Measurements from ENCODE around the gene CDH13. TPM values are rescaled to one million over a fixed set of nuclear protein-coding genes. Genes with fewer than 3 reads are reported as not detected.
A peak's percentile ranks its signal among the peaks of the same experiment; 100 is the strongest.

Gene CDH13
- polyA plus RNA-seq, 1 donor from 2014 or later = 3.2 TPM

DNA sequence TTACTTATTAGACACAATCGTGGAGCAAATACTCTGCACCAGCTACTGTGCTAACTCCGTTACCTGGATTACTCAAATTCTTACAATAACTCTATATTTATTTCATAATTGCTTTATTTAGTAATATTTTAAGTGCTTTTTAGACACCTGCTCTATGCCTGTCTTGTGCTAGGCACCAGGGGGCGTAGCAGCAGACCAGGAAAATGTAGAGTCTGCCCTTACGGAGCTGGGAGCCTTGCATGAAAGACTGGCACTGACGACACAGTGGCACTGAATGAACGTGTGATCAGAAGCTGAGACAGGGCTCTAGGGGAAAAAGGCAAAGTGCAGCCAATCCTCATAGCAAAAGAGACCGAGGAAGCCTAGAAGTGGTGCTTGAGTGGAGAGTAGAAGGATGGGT, 486.5 kb downstream of the CDH13 start:
- Histone ChIP-seq H3K27ac (ENCODE audit: low read length) (no peak overlapping the region), H4K20me1 (ENCODE audit: insufficient read depth) (no peaks in the 10 kb centered on the region), H3K4me3 (ENCODE audit: low read length) (no peak overlapping the region), H3K79me2 (replicated peaks; ENCODE audit: insufficient read depth, low read length) (no peaks in the 10 kb centered on the region), H3K36me3 (ENCODE audit: insufficient read depth, low read length) (no peaks in the 10 kb centered on the region), H3K4me2 (ENCODE audit: low read length) (no peak overlapping the region), H3F3A (ENCODE audit: insufficient read depth, low read length, poor library complexity, severe bottlenecking) (no peaks in the 10 kb centered on the region), H3K27me3 (ENCODE audit: insufficient read depth, low read depth, low read length) (no peaks in the 10 kb centered on the region), H3K9ac (ENCODE audit: low read length) (no peak overlapping the region), H3K9me2 (ENCODE audit: insufficient read depth, low read length) (no peaks in the 10 kb centered on the region), H3K9me3 (ENCODE audit: low read length) (no peaks in the 10 kb centered on the region), H2AFZ (ENCODE audit: low read depth, low read length) (no peak overlapping the region)
- peak; percentile 71 for TF ChIP-seq SMC3 (conservative IDR thresholded peaks at IDR 0.05; ENCODE audit: poor library complexity)
- peak; percentile 66 for TF ChIP-seq RAD21 (conservative IDR thresholded peaks at IDR 0.05)
- TF ChIP-seq, protein P1, sequence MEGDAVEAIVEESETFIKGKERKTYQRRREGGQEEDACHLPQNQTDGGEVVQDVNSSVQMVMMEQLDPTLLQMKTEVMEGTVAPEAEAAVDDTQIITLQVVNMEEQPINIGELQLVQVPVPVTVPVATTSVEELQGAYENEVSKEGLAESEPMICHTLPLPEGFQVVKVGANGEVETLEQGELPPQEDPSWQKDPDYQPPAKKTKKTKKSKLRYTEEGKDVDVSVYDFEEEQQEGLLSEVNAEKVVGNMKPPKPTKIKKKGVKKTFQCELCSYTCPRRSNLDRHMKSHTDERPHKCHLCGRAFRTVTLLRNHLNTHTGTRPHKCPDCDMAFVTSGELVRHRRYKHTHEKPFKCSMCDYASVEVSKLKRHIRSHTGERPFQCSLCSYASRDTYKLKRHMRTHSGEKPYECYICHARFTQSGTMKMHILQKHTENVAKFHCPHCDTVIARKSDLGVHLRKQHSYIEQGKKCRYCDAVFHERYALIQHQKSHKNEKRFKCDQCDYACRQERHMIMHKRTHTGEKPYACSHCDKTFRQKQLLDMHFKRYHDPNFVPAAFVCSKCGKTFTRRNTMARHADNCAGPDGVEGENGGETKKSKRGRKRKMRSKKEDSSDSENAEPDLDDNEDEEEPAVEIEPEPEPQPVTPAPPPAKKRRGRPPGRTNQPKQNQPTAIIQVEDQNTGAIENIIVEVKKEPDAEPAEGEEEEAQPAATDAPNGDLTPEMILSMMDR (IDR thresholded peaks at IDR 0.05; ENCODE audit: poor library complexity, severe bottlenecking) = peak; percentile 62
- TF ChIP-seq MXI1 (conservative IDR thresholded peaks at IDR 0.05; ENCODE audit: poor library complexity, severe bottlenecking) = no peak

DNA sequence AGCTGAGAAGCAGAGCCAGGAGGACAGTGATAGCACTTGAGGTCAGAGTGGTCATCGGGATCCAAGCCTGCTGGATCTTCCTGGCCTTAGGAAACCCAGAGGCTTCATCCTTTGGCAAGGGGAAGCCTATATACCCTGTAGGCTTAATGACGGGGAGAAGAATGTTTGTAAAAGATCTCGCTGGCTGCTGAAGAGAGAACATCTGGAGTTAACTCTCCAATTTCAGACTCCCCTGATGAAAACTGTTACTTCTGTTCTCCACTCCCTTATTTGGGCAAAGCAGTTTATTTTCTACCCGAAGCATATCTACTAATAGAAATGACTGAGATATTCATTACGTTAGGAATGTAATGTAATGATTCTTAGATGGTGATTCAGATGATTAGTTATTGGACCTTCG, 487.0 kb downstream of the CDH13 start:
- Histone ChIP-seq H3K9me2 (ENCODE audit: insufficient read depth, low read length) (no peaks in the 10 kb centered on the region), H3K4me3 (ENCODE audit: low read length) (no peak overlapping the region), H3K27me3 (ENCODE audit: insufficient read depth, low read depth, low read length) (no peaks in the 10 kb centered on the region), H3F3A (ENCODE audit: insufficient read depth, low read length, poor library complexity, severe bottlenecking) (no peaks in the 10 kb centered on the region), H3K79me2 (replicated peaks; ENCODE audit: insufficient read depth, low read length) (no peaks in the 10 kb centered on the region), H4K20me1 (ENCODE audit: insufficient read depth) (no peaks in the 10 kb centered on the region), H3K36me3 (ENCODE audit: insufficient read depth, low read length) (no peaks in the 10 kb centered on the region), H3K4me2 (ENCODE audit: low read length) (no peak overlapping the region), H3K9ac (ENCODE audit: low read length) (no peak overlapping the region), H2AFZ (ENCODE audit: low read depth, low read length) (no peak overlapping the region), H3K27ac (ENCODE audit: low read length) (no peak overlapping the region), H3K9me3 (ENCODE audit: low read length) (no peaks in the 10 kb centered on the region)
- TF ChIP-seq, protein P2, sequence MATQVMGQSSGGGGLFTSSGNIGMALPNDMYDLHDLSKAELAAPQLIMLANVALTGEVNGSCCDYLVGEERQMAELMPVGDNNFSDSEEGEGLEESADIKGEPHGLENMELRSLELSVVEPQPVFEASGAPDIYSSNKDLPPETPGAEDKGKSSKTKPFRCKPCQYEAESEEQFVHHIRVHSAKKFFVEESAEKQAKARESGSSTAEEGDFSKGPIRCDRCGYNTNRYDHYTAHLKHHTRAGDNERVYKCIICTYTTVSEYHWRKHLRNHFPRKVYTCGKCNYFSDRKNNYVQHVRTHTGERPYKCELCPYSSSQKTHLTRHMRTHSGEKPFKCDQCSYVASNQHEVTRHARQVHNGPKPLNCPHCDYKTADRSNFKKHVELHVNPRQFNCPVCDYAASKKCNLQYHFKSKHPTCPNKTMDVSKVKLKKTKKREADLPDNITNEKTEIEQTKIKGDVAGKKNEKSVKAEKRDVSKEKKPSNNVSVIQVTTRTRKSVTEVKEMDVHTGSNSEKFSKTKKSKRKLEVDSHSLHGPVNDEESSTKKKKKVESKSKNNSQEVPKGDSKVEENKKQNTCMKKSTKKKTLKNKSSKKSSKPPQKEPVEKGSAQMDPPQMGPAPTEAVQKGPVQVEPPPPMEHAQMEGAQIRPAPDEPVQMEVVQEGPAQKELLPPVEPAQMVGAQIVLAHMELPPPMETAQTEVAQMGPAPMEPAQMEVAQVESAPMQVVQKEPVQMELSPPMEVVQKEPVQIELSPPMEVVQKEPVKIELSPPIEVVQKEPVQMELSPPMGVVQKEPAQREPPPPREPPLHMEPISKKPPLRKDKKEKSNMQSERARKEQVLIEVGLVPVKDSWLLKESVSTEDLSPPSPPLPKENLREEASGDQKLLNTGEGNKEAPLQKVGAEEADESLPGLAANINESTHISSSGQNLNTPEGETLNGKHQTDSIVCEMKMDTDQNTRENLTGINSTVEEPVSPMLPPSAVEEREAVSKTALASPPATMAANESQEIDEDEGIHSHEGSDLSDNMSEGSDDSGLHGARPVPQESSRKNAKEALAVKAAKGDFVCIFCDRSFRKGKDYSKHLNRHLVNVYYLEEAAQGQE (IDR thresholded peaks at IDR 0.05; ENCODE audit: borderline replicate concordance) = no peak
- TF ChIP-seq, protein P1 (IDR thresholded peaks at IDR 0.05; ENCODE audit: poor library complexity, severe bottlenecking) = no peak
- TF ChIP-seq MXI1 (conservative IDR thresholded peaks at IDR 0.05; ENCODE audit: poor library complexity, severe bottlenecking) = no peak

Measured in neural cell (in vitro differentiated cells).